PC-9 (cell line): ENCODE data around the gene MRPS10. TPM values are rescaled to one million over a fixed set of nuclear protein-coding genes. Genes with fewer than 3 reads are reported as not detected.
"Not testable (repeated sequence)": the region's sequence is repeated elsewhere in the genome, so short reads cannot be mapped to it uniquely, and the experiment has no call there.

Experiments
- BruUV-seq: library from RNA; stranded (reverse); fragments of 400-500 nt; replicated peaks from 2 replicates; lab custom pipeline; 2021; lab: Mats Ljungman, UMichigan
- CTCF ChIA-PET: fragments of 300-600 bp; sonication (Branson Sonifier 250); formaldehyde crosslinking; loops from one replicate; lab custom pipeline; 2022; ENCODE audit warnings: antibody characterized with exemption; lab: Charles Lee
- POLR2A ChIA-PET: fragments of 300-600 bp; sonication (Branson Sonifier 250); formaldehyde crosslinking; loops from one replicate; lab custom pipeline; 2022; ENCODE audit warnings: antibody characterized with exemption; ENCODE audit not compliant: unreplicated experiment; lab: Charles Lee
- DNase-seq, 2 experiments: peaks; one replicate each; pipeline versions ENCODE4 v3.0.0 to v3.0.0-alpha.2; 2015 to 2022; ENCODE audit warnings: mixed read lengths in 1 of 2
- H2AFZ ChIP-seq: fragments of 200-600 bp; sonication (generic); 2 replicates; pipeline ENCODE4 v1.8.1; 2017; ENCODE audit warnings: antibody characterized with exemption
- H3F3A ChIP-seq: fragments of 200-600 bp; sonication (generic); 2 replicates; pipeline ENCODE4 v1.8.1; 2017; ENCODE audit warnings: antibody characterized with exemption, mild to moderate bottlenecking, low read depth; ENCODE audit not compliant: insufficient read depth
- H3K27ac ChIP-seq: fragments of 200-600 bp; sonication (generic); 2 replicates; pipeline ENCODE4 v1.6.1; 2016; ENCODE audit warnings: mixed run types
- H3K27me3 ChIP-seq: fragments of 200-600 bp; sonication (generic); 2 replicates; pipeline ENCODE4 v1.6.1; 2016; ENCODE audit warnings: low read depth, mixed run types; ENCODE audit not compliant: insufficient read depth
- H3K36me3 ChIP-seq: fragments of 200-600 bp; sonication (generic); 2 replicates; pipeline ENCODE4 v1.6.1; 2016; ENCODE audit warnings: low read depth, mixed run types
- H3K4me1 ChIP-seq: fragments of 200-600 bp; sonication (generic); replicated peaks from 2 replicates; pipeline ENCODE4 v1.6.1; 2016; ENCODE audit warnings: mixed run types; ENCODE audit not compliant: insufficient read depth
- H3K4me2 ChIP-seq: fragments of 200-600 bp; sonication (generic); 2 replicates; pipeline ENCODE4 v1.6.1; 2017; ENCODE audit warnings: mixed run types
- H3K4me3 ChIP-seq: fragments of 200-600 bp; sonication (generic); 2 replicates; pipeline ENCODE4 v1.6.1; 2016; ENCODE audit warnings: mixed run types
- H3K79me2 ChIP-seq: fragments of 200-600 bp; sonication (generic); 2 replicates; pipeline ENCODE4 v1.6.1; 2017; ENCODE audit warnings: low read depth, mixed run types
- H3K9me2 ChIP-seq: fragments of 200-600 bp; sonication (generic); 2 replicates; pipeline ENCODE4 v1.8.1; 2017; ENCODE audit warnings: mild to moderate bottlenecking; ENCODE audit not compliant: insufficient read depth
- H3K9me3 ChIP-seq: fragments of 200-600 bp; sonication (generic); 2 replicates; pipeline ENCODE4 v1.8.1; 2016; ENCODE audit warnings: low read depth; ENCODE audit not compliant: insufficient read depth
- H4K20me1 ChIP-seq: fragments of 200-600 bp; sonication (generic); 2 replicates; pipeline ENCODE4 v1.8.1; 2017; ENCODE audit not compliant: insufficient read depth
- EZH2 ChIP-seq: fragments of 200-600 bp; sonication (generic); IDR thresholded peaks from 2 replicates; pipeline ENCODE4 v1.8.0; 2017; ENCODE audit warnings: antibody characterized with exemption, low read depth
- intact Hi-C: fragments of 100-400 bp; cut with micrococcal nuclease; formaldehyde crosslinking; loops from one replicate; pipeline ENCODE4 v1.10.0; 2022; ENCODE audit not compliant: unreplicated experiment
- total RNA-seq: library from RNA; stranded (reverse); gene quantifications from 2 replicates; pipeline ENCODE4 v1.2.3, GENCODE V29; 2021
- TF ChIP-seq, protein P1 (sequence below): fragments of 200-600 bp; sonication (generic); conservative IDR thresholded peaks from 2 replicates; pipeline ENCODE4 v1.6.1; 2017; ENCODE audit warnings: mixed run types, antibody characterized with exemption, mild to moderate bottlenecking, moderate library complexity

Gene MRPS10
- total RNA-seq, 1 experiment from 2014 or later: 56.5 TPM

DNA sequence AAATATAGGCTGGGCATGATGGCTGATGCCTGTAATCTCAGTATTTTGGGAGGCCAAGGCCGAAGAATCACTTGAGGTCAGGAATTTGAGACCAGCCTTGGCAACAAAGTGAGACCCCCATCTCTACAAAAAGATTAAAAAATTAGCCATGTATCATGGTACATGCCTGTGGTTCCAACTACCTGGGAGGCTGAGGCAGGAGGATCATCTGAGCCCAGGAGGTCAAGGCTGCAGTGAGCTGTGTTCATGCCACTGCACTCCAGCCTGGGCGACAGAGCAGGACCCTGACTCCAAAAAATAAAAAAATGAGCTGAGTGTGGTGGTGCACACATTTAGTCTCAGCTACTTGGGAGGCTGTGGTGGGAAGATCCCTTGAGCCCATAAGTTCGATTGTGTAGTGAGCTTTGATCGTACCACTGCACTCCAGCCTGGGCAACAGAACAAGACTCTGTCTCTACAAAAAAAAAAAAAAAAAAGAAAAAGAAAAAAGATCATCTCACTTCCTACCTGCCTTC is 12.8 kb downstream of the MRPS10 start:
- Histone ChIP-seq H3K9me3 (no peaks in the 10 kb centered on the region), H3K9me2 (no peaks in the 10 kb centered on the region), H4K20me1 (no peaks in the 10 kb centered on the region), H3K79me2 (no peaks in the 10 kb centered on the region), H3K27me3 (no peaks in the 10 kb centered on the region), H3F3A (peaks cover 22% of the 10 kb centered on the region; the same call in 1 of the 2 replicates), H3K27ac (no peak overlapping the region), H3K4me2 (no peak overlapping the region), H3K4me1 (peaks cover 7% of the 10 kb centered on the region), H2AFZ (no peak overlapping the region), H3K4me3 (no peak overlapping the region), H3K36me3 (peaks cover 18% of the 10 kb centered on the region)
- no TSS peak for BruUV-seq
- intact Hi-C loops: no loop called here
- TF ChIP-seq, protein P1, sequence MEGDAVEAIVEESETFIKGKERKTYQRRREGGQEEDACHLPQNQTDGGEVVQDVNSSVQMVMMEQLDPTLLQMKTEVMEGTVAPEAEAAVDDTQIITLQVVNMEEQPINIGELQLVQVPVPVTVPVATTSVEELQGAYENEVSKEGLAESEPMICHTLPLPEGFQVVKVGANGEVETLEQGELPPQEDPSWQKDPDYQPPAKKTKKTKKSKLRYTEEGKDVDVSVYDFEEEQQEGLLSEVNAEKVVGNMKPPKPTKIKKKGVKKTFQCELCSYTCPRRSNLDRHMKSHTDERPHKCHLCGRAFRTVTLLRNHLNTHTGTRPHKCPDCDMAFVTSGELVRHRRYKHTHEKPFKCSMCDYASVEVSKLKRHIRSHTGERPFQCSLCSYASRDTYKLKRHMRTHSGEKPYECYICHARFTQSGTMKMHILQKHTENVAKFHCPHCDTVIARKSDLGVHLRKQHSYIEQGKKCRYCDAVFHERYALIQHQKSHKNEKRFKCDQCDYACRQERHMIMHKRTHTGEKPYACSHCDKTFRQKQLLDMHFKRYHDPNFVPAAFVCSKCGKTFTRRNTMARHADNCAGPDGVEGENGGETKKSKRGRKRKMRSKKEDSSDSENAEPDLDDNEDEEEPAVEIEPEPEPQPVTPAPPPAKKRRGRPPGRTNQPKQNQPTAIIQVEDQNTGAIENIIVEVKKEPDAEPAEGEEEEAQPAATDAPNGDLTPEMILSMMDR: no peak
- no peak for TF ChIP-seq EZH2
- ChIA-PET CTCF (no interaction called here), POLR2A (no interaction called here)
- no peak for DNase-seq

DNA sequence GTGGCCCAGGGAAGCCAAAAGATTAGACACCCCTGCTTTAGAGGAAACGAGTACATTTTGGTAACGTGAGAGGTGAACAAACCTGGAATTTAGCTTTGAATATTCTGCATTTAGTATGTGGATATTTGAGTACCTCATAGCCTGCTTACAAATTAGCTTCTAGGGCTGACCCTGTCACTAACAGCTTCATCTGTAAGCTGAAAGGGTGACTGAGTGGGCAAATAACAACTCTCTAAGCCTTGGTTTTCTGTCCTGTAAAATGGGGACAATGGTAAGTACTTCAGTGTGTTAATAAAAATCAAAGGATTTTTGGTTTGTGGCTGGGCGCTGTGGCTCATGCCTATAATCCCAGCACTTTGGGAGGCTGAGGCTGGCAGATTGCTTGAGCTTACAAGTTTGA is 14.5 kb downstream of the MRPS10 start:
- H3K4me3 ChIP-seq: no peak overlapping the region
- intact Hi-C loops: no loop called here
- no peak overlapping the region for H2AFZ ChIP-seq
- BruUV-seq: no TSS peak
- ChIA-PET CTCF (interaction anchor here (0.7 kb wide), 2 partner anchors 34 to 130 kb away, joined by 3 read pairs; no protein-coding TSS in a partner anchor), POLR2A (no interaction called here)
- H3F3A ChIP-seq: peaks cover 22% of the 10 kb centered on the region; the same call in 1 of the 2 replicates
- no peaks in the 10 kb centered on the region for H3K79me2 ChIP-seq
- H3K27me3 ChIP-seq: no peaks in the 10 kb centered on the region
- no peaks in the 10 kb centered on the region for H3K9me2 ChIP-seq
- DNase-seq: no peak
- H3K36me3 ChIP-seq: peaks cover 8% of the 10 kb centered on the region; the same call in 1 of the 2 replicates
- H3K27ac ChIP-seq: no peak overlapping the region
- no peak for TF ChIP-seq EZH2
- TF ChIP-seq, protein P1: no peak
- no peaks in the 10 kb centered on the region for H3K9me3 ChIP-seq
- no peaks in the 10 kb centered on the region for H4K20me1 ChIP-seq
- peaks cover 7% of the 10 kb centered on the region for H3K4me1 ChIP-seq
- no peak overlapping the region for H3K4me2 ChIP-seq

DNA sequence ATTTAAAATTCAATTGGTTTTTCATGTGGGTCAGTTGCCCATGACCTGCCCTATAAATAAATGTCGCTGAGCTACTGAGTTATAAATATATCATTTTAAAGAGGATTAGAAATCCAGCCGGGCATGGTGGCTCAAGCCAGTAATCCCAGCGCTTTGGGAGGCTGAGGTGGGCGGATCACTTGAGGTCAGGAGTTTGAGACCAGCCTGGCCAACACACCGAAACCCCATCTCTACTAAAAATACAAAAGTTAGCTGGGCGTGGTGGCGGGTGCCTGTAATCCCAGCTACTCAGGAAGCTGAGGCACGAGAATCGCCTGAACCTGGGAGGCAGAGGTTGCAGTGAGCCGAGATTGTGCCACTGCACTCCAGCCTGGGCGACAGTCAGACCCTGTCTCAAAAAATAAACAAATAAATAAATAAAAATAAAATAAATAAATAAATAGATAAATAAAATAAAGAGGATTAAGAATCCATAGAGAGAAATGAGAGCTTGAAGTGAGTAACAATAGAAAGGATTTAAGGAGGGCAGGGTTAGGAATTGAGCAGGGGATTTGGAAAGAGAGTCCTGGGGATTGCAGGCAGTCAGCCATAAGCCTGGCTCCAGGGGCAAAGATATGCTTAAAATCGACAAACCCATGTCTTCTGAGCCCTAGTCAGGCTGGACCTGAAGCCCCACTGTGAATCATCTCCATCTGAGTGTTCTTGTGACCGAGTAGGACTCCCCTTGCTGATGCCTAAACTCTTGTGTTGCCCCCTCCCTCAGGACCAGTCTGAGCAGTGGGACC is 15.3 kb downstream of the MRPS10 start:
- H3K4me1 ChIP-seq, intact Hi-C loops, H3K27me3 ChIP-seq, H3K36me3 ChIP-seq, BruUV-seq, H3K9me3 ChIP-seq, H3K27ac ChIP-seq, H4K20me1 ChIP-seq, DNase-seq, H3K4me2 ChIP-seq, H2AFZ ChIP-seq, POLR2A ChIA-PET, H3K79me2 ChIP-seq, H3K4me3 ChIP-seq, H3K9me2 ChIP-seq: not testable (repeated sequence)
- CTCF ChIA-PET: interaction anchor here (0.7 kb wide), 1 partner anchor 33 kb away, joined by 3 read pairs; no protein-coding TSS in a partner anchor
- peaks cover 22% of the 10 kb centered on the region; the same call in 1 of the 2 replicates for H3F3A ChIP-seq
